HL-60/S4 treated with phorbol 12-myristate 13-acetate at 8.2 ng/mL for 4 days and 3 days (cell line): ENCODE measurements around the gene KRTAP10-5.
"Not testable (repeated sequence)": the region's sequence is repeated elsewhere in the genome, so short reads cannot be mapped to it uniquely, and the experiment has no call there.

Experiments
- in situ Hi-C: fragments of 300-500 bp; cut with MboI; formaldehyde crosslinking; loops from 2 replicates; pipeline ENCODE4 v1.15.0; 2022; ENCODE audit warnings: low sequenced_read_pairs

KRTAP10-5 gene

DNA sequence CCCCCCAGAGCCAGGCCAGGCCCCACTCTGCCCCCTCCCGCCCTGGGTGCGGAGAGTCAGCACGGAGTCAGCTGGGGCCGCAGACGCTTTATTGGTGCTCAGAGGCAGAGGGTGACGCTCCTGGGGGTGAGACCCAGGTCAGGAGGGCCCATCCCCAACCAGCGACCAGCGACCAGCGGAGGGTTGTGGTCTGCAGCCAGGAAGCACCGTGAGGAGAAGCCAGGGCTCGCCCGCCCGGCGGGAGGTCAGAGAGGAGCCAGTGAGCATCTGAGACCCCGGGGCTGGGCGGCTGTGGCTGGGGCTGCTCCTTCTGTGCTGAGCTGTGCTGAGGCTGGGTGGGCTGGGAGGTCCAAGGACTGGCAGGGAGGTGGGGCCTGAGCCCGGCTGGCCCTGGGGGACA is 30.1 kb downstream of the KRTAP10-5 start:
- in situ Hi-C loops = not testable (repeated sequence)

DNA sequence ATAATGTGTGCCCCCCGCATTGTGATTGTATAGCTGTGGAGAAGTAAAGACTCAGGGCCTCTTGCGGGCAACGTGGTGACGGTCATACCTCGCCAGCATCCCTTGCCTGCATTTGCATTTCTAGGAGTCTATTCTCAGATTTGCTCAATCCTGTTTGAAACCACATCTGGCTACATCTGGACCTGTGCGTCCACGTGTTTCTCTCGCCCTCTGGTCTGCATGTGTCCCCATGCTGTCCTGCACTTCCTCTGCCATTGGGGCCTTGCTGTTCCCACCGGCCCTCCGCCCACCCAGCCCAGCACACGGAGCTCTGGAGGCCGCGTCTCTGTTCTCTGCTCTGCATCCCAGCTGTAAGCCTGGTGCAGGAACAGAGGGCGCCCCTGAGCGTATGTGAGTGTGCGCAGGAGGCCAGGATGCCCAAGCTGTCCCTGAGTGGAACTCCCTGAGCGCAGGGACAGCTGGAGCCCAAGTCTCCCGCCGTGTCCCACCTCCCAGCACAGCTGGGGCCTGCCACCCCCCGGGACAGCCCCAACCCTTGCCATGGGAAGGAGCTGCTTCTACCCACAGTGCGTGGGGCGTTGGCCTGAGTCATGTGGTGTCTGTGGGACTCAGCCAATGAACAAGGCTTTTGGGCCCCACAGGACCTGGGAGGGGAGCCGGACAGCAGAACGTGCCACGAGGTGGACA is 30.7 kb downstream of the KRTAP10-5 start:
- in situ Hi-C loops = no loop called here

DNA sequence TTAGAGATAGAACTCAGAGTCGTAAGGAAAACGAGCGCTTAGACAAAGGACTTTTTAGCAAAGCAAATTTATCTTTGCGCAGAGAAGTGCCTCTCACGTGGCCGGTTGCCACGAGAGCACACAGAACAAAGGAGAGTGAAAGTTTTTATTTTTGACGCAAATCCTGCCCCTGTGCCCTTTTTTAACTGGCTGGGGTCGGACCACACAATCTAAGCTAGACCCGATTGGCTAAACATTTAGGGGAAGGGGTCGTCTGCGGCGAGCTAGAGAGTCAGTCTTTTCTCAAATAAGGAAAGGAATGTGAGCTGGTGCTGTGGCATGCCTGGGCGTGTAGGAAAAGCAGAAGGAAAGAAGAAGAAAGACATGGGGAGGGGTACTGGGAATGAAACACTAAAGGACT is 31.5 kb downstream of the KRTAP10-5 start:
- in situ Hi-C loops = no loop called here

DNA sequence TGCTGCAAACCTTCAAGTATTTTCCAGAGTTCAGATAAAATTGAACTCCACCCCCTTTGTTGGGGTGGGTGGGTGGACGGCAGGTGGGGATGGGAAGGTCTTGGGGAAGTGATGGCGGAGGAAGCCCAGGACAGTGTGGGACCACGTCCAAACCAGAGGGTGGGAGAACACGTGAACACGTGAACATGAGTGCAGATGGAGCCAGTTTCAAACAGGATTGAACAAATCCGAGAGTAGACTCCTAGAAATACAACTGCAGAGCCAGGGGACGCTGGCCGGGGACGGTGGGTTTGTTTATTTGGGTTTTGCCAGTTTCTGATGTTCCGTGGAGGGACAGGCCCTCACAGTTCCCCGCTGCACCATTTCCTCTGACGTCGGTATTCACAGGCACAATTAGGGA is 32.0 kb downstream of the KRTAP10-5 start:
- in situ Hi-C loops = no loop called here

DNA sequence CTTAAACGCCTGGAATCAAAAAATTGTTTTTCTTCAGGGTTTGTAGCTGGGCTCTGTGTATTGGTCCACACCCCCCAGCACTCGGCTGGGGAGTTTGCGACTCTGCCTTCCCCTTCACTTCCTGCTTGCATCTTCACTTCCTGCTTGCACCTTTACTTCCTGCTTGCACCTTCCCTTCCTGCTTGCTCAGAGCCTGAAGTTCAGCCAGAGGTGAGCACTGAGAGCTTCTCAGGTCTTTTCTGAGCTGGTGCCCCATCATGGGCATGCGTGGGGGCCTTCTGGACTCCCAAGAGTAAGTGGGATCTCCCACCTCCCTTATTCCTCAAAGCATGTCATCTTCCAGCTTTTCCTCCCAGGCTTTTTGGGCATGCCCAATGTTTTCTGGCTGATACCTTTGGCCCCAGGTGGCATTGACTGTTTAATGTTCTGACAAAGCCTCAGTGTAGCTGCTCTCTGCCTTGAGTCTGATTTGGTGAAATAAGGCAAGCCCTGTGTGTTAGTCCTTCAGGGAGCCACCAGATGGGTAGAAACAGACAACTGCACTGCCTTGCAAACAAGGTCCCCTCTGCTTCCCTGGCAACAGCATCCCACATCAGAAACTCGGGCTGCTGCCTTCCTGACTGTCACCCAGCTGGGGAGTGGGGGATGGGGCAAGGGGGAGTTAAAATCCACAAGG is 32.6 kb downstream of the KRTAP10-5 start:
- in situ Hi-C loops = no loop called here

DNA sequence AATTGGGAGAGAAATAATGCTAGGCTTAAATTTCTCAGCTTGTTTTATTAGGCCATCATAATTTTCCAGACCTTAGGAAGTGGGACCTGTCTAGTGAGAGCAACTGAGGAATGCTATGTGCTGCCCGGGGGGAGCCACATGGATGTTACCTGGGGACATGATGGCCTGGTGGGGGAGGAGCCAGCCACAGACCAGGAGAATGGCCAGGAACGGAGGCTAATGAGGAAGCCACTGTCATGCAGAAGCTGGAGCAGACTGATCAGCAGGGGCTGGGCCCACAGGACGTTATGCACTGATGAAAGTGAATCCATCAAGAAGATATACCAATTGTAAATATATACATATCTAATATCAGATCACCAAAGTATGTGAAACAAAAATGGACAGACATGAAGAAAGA is 35.8 kb downstream of the KRTAP10-5 start:
- in situ Hi-C loops = no loop called here

DNA sequence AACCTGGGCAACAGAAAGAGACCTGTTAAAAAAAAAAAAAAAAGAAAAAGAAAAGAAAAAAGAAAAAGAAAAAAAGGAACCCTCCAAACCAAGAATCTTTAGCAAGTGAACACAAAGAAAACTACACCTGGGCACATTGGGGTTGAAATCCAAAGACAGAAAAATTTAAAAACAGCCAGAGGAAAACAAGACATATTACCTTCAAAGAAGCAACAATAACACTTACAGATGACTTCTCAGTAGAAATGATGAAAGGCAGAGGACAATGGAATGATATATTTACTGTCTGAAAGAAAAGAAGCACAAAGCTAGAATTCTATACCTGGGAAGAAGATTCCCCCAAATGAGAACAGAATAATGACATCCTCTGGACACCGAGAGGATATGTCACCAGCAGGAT is 37.7 kb downstream of the KRTAP10-5 start:
- in situ Hi-C loops = no loop called here

DNA sequence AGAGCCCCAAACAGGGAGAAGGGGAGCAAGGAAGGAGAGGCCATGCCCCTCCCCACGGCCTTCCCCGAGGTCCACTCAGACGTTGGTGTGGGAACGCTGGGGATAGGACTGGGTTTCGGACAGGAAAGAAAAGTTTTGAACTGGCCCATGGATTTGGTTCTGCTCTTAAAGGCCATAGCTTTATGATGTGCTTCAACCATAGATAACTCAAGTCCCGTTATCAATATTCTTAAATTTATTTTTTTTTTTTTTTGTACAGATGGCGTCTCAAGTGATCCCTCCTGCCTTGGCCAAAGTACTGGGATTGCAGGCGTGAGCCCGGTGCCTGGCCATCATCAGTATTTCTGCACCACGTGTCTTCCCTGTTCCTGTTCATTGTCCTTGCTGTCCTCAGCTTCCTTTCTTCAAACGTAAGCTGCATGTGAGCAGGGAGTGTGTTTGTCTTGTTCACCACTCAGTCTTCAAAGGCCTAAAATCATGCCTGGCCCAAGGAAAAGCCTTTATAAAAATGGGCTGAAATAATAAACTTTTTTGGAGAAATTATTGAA is 39.6 kb downstream of the KRTAP10-5 start:
- in situ Hi-C loops = no loop called here

DNA sequence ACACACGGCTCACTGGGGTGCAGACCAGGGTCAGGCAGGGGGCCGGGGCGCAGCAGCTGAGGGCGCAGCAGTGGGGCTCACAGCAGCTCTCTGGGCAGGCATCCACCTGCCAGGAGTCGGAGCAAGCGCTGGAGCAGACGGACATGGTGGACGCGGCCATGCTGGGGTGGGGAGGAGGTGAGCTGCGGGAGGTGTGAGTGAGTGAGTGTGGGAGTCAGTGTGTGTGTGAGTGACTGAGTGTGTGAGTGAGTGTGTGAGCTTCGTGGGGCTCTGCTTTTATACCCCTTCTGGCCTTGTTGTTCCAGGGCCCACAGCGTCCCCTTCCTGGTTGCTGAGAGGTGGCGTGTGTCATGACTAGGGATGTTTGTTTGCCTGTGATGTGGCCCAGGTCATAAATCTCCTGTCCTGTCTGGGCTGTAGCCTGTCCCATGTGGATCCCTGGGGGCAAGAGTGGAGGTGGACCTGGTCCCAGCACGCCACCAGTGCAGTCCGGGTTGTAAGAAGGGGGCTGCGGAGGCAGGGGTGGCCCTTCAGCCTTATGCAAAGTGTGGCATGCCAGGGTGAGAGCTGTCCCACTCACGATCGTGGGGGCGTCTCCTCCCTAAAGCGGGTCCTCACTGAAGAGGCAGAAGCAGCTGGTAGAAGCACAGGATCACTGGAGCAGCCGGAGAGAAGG is 40.3 kb downstream of the KRTAP10-5 start, which contains the start of gene KRTAP10-1:
Gene KRTAP10-1, minus strand, starts transcription at position 205 of the 676 bp plus-strand sequence. Its CDS starts 45 bp downstream, at position 160.
- in situ Hi-C loops = no loop called here

DNA sequence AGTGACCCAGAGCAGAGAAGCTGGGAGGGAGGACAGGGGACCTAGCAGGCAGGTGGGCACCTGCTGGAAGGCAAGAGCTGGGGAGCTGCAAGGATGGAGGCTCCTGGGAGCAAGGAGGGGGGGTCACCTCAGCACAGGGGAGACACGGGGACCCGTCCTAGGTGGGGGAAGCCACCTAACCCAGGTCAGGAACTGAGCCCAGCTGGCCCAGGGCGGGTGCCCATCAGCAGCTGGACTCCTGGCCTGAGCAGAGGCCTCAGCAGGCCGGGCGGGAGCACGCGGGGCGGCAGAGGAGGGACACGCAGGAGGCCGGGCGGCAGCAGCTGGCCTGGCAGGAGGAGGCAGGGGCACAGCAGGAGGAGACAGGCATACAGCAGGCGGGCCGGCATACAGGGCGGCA is 41.4 kb downstream of the KRTAP10-5 start:
- in situ Hi-C loops = no loop called here

DNA sequence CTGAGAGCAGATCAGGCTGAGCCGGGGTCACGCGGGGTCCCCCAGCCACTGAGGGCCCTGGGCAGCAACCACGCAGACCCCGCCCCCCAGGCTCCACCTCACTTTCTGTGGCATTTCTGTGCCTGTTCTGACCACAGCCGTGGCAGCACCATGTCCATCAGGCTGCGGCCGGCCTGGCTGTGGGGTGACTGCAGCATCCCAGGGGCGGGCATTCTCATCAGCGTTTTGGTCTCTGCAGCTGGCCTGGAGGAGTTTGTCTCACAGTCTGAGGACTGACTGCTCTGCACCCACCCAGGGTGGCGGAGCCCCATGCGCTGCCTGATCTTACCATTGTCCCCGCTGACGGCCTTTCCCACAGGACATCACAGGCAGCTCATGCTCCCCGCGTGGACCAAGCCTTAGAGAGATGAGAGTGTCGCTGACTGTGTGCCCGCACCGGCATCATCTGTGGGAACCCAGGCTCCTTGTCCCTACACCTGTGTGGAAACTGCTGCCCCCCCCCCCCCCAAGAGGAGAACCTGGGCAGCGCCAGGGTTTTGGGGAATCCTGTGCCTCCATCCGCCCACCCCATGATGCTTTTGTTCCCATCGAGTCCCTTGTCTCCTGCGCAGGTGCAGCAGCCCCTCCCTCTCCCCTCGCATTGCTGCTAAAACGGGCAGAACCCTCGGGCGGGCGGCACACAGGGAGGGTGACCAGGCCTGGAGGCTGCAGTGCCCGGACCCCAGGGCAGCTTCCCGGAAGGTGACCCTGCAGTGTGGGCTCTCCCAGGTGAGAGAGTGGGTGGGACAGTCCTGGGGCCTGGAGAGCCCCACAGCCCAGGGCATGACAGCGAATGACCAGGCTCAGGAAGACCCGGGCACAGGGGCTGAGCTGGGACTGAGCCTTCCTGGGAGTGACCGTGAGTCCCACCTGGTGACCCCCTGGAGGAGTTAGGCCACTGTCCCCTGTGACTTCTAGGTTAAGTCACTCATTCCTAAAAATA is 42.2 kb downstream of the KRTAP10-5 start:
- in situ Hi-C loops = no loop called here

DNA sequence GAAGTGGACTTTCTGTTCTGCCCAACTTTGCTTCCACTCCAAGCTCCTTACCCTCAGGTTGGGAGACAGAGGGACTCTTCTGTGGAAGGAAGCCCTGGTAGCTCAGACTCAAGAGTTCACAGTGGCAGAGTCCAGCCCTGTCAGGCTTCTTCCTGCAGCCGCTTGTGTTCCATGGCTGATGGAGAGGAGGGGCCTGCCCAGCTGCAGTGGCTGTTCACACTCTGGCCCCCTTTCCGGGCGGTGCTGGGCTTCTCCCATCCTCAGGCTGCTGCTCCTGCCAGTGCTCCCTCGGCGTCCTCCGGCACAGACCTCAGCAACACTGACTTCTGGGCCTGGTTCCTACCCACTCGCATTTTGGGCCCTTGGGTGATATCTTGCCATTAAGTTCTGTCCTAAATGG is 44.4 kb downstream of the KRTAP10-5 start:
- in situ Hi-C loops = no loop called here

DNA sequence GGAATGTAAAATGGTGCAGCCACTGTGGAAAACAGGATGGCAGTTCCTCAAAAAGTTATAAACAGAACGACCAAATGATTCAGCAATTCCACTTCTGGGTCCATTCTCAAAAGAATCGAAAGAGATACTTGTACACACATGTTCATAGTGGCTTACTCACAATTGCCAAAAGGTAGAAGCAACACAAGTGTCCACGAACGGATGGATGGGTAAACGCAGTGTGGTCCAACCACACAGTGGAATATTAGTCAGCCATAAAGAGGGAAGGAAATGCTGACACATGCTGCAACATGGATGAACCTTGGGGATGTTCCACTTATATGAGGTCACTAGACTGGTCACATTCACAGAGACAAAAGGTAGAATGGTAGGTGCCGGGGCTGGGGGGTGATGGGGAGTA is 45.7 kb downstream of the KRTAP10-5 start:
- in situ Hi-C loops = no loop called here

DNA sequence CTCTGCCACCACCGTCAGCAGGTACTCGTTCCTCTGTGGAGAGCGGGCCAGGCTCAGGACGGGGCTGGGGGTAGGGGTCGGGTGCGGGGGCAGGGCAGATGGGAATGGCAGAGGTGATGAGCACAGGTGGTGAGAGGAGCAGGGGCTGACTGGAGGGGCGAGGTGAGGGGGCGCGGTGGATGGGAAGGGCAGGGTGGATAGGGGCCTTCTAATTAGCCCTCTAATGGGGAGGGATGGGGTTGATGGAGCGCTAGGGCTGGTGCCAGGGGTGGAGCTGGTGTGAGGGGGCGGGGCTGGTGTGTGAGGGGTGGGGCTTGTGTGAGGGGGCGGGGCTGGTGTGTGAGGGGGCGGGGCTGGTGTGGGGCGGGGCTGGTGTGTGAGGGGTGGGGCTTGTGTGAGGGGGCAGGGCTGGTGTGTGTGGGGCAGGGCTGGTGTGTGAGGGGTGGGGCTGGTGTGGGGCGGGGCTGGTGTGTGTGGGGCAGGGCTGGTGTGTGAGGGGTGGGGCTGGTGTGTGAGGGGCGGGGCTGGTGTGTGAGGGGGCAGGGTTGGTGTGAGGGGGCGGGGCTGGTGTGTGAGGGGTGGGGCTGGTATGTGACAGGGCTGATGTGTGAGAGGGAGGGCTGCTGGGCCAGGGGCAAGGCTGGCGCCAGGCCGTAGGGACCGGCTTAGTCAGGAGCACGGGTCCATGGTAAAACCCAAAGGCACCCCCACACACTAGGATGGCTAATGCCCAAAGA is 46.3 kb downstream of the KRTAP10-5 start:
- in situ Hi-C loops = no loop called here

DNA sequence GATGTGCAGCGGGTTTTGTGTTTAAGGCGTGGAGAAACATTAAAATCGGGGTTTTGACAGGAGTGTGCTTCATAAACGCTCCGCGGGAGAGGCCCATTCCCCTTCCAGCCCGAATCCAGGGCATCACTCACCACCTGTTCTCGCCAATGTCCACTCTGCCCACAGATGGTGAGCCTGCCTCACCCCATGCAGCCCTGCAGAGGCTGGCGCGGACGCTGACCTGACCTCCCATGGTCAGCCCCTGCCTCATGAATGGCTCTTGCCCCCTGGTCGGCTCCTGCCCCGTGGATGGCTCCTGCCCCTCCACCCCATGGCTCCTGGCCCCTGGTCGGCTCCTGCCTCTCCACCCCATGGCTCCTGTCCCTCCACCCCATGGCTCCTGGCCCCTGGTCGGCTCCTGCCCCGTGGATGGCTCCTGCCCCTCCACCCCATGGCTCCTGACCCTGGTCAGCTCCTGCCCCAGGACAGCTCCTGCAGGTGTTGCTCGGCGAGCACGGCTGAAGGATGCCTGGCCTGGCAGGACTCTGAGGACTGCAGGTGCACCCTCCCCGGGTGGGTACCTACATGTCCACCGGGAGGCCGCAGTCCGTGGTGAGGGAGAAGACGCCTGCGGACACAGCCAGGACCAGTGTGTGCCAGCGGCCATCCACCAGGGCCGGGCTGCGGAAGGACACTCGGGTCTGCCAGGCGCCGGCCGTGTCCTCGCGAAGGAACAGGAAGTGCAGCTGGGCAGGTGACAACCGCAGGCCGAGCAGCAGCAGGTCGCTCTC is 47.1 kb downstream of the KRTAP10-5 start:
- in situ Hi-C loops = no loop called here

DNA sequence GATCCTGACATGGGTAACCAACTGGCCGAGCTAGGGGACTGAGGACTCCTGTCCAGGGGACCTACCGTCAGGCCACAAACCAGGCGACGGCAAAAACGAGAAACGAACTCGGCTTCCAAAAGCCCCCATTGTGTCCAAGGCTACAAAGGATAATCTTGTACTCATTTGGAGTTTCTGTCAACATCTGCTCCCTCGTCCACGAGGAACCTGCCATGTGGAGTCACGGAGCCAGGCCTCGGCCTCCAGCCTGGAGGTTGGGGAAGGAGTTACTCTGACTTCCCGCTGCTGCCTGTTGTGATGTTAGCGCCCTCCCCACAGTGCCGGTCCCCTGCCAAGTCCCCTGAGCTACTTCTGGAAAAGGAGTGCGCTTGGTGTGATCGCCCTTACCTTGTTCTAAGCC is 47.7 kb downstream of the KRTAP10-5 start:
- in situ Hi-C loops = no loop called here

DNA sequence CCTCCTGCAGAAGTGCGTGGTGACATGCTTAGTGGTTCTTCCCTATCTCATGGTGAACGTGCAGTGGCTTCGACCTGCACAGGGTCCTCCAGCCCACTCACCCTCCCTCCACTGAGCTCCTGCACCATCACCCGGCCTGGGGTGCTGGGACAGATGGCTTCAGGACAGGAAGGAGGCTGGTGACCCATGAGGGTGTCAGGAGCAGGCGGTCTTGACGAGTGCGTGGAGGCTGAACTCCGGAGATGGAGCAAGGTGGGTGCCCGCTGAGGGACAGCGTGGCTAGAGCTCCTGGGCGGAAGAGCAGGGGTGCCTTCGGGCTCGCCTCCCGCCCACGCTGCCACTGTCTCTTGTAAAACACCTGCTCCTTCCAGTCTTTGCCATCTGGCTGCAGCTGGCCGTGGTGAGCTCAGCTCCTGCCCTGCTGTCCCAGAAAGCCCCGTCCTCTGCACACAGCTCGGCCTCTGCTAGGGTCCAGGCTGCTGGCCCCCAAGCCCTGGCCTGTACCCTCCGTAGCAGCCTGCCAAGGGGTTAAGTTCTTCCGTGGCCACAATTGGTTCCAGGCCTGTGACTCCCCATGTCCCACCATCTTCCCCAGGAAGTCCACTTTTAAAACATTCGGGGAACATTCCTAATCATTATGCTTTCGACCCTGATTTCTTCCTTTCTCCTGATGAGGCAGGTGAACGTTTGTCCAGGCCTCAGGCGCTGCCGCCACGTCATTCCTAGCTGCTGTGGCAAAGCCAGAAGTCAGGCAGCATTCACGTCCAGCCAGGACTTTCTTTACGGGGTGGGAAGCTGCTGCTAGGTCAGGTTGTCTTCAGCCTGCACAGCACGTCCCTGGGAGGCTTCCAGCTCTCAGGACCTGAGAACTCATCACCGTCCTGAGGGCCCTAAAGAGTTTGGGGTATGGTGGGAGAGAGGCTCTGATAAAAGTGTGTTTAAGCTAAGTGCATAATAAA is 48.5 kb downstream of the KRTAP10-5 start:
- in situ Hi-C loops = no loop called here
